Vagina (tissue), 2 donors: ENCODE data around the gene NFIB. TPM values are rescaled to one million over a fixed set of nuclear protein-coding genes. Genes with fewer than 3 reads are reported as not detected.

ENCODE experiments used
- DNase-seq, 2 donors: peaks; one replicate each; pipeline ENCODE4 v3.0.0-alpha.2; 2017; ENCODE audit errors: extremely low spot score in 2 of 2
- H3K27ac ChIP-seq: fragments of 200-600 bp; sonication (generic); one replicate; pipeline ENCODE4 v1.5.1; 2019
- H3K27me3 ChIP-seq: fragments of 200-600 bp; sonication (generic); one replicate; pipeline ENCODE4 v1.5.1; 2019
- H3K36me3 ChIP-seq, 2 donors: fragments of 200-600 bp; sonication (generic); one replicate each; pipeline ENCODE4 v1.5.1; 2017 to 2019
- H3K4me1 ChIP-seq: fragments of 200-600 bp; sonication (generic); one replicate; pipeline ENCODE4 v1.5.1; 2019
- H3K4me3 ChIP-seq, 2 donors: fragments of 200-600 bp; sonication (generic); 1 replicate in 1 of 2; 2 replicates in 1 of 2; pipeline ENCODE4 v1.5.1; 2016 to 2019
- H3K9me3 ChIP-seq: fragments of 200-600 bp; sonication (generic); one replicate; pipeline ENCODE4 v1.5.1; 2019
- CTCF ChIP-seq, 3 experiments: fragments of 450-650 bp in 2 of 3; fragments of 200-600 bp in 1 of 3; sonication (generic) in 1 of 3; IDR thresholded peaks; one replicate each; pipeline ENCODE4 v1.5.1; 2017 to 2019; ENCODE audit warnings: antibody characterized with exemption in 3 of 3, mild to moderate bottlenecking in 2 of 3, moderate library complexity in 2 of 3
- POLR2A ChIP-seq, 2 donors: fragments of 450-650 bp; IDR thresholded peaks; one replicate each; pipeline ENCODE4 v1.6.1; 2017; ENCODE audit warnings: antibody characterized with exemption in 2 of 2, mild to moderate bottlenecking in 2 of 2, moderate library complexity in 2 of 2
- POLR2AphosphoS5 ChIP-seq, 2 donors: sonication (generic); formaldehyde crosslinking; IDR thresholded peaks; one replicate each; pipeline ENCODE4 v1.9.0; 2017; ENCODE audit warnings: antibody characterized with exemption in 2 of 2, mild to moderate bottlenecking in 2 of 2, low read depth in 1 of 2; ENCODE audit not compliant: insufficient read depth in 1 of 2
- intact Hi-C: fragments of 100-400 bp; cut with DNase I; formaldehyde crosslinking; loops from one replicate; pipeline ENCODE4 v1.15.1; 2023
- total RNA-seq: library from RNA; depleted of rRNA; stranded (reverse); fragments of >200 nt; gene quantifications from one replicate; pipeline ENCODE4 v1.2.3, GENCODE V29; 2016

NFIB gene
- total RNA-seq, 1 donor from 2014 or later: 73.4 TPM

DNA sequence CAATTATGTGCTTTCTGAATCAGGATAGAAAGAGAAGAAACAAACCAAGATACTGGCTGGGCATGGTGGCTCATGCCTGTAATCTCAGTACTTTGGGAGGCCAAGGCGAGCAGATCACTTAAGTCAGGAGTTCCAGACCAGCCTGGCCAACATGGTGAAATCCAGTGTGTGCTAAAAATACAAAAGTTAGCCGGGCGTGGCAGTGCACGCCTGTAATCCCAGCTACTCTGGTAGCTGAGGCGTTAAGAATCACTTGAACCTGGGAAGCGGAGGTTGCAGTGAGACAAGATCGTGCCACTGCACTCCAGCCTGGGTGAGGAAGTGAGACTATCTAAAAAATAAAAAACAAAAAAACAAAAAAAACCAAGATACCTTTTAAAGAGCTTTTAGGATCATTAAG, 214.2 kb downstream of the NFIB start:
- intact Hi-C loops: loop anchor here (10.0 kb wide), 1 partner anchor 215 kb away; the partner anchor contains the start of gene NFIB
- DNase-seq: no peak
- Histone ChIP-seq H3K27ac (no peak overlapping the region), H3K4me1 (peaks cover 38% of the 10 kb centered on the region), H3K27me3 (no peaks in the 10 kb centered on the region), H3K4me3 (no peak overlapping the region), H3K9me3 (no peaks in the 10 kb centered on the region), H3K36me3 (no peaks in the 10 kb centered on the region)
- TF ChIP-seq POLR2A (IDR thresholded peaks at IDR 0.05) (no peak), CTCF (IDR thresholded peaks at IDR 0.05) (no peak), POLR2AphosphoS5 (IDR thresholded peaks at IDR 0.05; ENCODE audit: insufficient read depth in 1 of 2, low read depth in 1 of 2) (no peak)

DNA sequence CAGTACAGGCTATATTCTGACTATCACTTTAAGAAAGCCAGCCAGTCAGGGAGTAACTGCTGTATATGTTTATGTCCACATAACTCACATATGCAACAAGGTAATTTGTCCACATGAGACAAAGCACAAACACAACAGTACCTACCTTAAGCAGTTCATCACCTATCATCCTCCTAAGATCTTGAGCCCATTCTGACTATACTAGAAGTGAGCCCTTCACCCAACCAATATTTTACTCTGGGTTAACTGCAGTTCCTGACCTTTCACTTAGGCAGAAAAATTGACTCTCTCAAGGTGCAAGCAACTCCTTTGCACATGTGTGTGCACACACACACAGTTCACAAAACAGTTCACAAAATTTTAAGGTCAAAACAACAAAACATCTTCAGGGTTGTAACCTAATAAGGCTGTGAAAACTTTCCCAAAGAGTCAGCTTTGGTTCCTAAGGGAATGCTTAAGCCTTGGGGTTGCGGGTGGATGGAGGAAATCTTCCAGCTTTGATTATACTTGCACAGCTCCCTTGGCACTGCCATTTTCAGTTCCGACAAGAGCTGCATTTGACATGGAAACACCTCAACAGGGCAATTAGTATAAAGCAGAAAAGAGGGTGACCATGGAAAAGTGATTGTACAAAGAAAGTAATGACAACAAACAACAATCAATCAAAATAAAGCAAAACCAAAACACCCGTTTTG, 215.3 kb downstream of the NFIB start:
- intact Hi-C loops: loop anchor here (10.0 kb wide), 1 partner anchor 216 kb away; the partner anchor contains the start of gene NFIB
- H3K36me3 ChIP-seq: no peaks in the 10 kb centered on the region
- H3K27me3 ChIP-seq: no peaks in the 10 kb centered on the region
- no peak overlapping the region for H3K4me3 ChIP-seq
- no peak overlapping the region for H3K27ac ChIP-seq
- H3K4me1 ChIP-seq: peaks cover 38% of the 10 kb centered on the region
- no peak for DNase-seq
- no peaks in the 10 kb centered on the region for H3K9me3 ChIP-seq
- TF ChIP-seq POLR2A (IDR thresholded peaks at IDR 0.05) (no peak), POLR2AphosphoS5 (IDR thresholded peaks at IDR 0.05; ENCODE audit: insufficient read depth in 1 of 2, low read depth in 1 of 2) (no peak), CTCF (IDR thresholded peaks at IDR 0.05) (no peak)

GRCh38 chr9:14097666-14098415, 216.1 kb downstream of the NFIB start:
- Histone ChIP-seq H3K4me3 (no peak overlapping the region), H3K36me3 (no peaks in the 10 kb centered on the region), H3K27me3 (no peaks in the 10 kb centered on the region), H3K9me3 (no peaks in the 10 kb centered on the region), H3K27ac (no peak overlapping the region), H3K4me1 (peaks cover 38% of the 10 kb centered on the region)
- intact Hi-C loops: loop anchor here (10.0 kb wide), 1 partner anchor 217 kb away; the partner anchor contains the start of gene NFIB
- DNase-seq: no peak
- TF ChIP-seq POLR2AphosphoS5 (IDR thresholded peaks at IDR 0.05; ENCODE audit: insufficient read depth in 1 of 2, low read depth in 1 of 2) (no peak), POLR2A (IDR thresholded peaks at IDR 0.05) (no peak), CTCF (IDR thresholded peaks at IDR 0.05) (no peak)

GRCh38 chr9:14097215-14097614, 216.7 kb downstream of the NFIB start:
- Histone ChIP-seq H3K36me3 (no peaks in the 10 kb centered on the region), H3K27ac (no peak overlapping the region), H3K9me3 (no peaks in the 10 kb centered on the region), H3K4me1 (peaks cover 38% of the 10 kb centered on the region), H3K4me3 (no peak overlapping the region), H3K27me3 (no peaks in the 10 kb centered on the region)
- DNase-seq: no peak
- intact Hi-C loops: loop anchor here (10.0 kb wide), 1 partner anchor 218 kb away; the partner anchor contains the start of gene NFIB
- TF ChIP-seq CTCF (IDR thresholded peaks at IDR 0.05) (no peak), POLR2A (IDR thresholded peaks at IDR 0.05) (no peak), POLR2AphosphoS5 (IDR thresholded peaks at IDR 0.05; ENCODE audit: insufficient read depth in 1 of 2, low read depth in 1 of 2) (no peak)
